PFSK-1 (cell line): ENCODE measurements around the gene TLNRD1.

Experiments
- FOXP2 ChIP-seq: optimal IDR thresholded peaks from 2 replicates; pipeline ENCODE3; 2011; ENCODE audit warnings: borderline replicate concordance, control low read depth, inconsistent platforms; ENCODE audit not compliant: insufficient read depth; ENCODE audit errors: extremely low read length, extremely low read depth
- POLR2AphosphoS5 ChIP-seq: IDR thresholded peaks from 2 replicates; pipeline ENCODE4 v1.6.1; 2012; ENCODE audit warnings: low read depth, mild to moderate bottlenecking, control low read depth, low read length, moderate library complexity
- SIN3A ChIP-seq: IDR thresholded peaks from 2 replicates; pipeline ENCODE4 v1.6.1; 2012; ENCODE audit warnings: mild to moderate bottlenecking, low read length, moderate library complexity, borderline replicate concordance; ENCODE audit not compliant: insufficient read depth
- TAF1 ChIP-seq: IDR thresholded peaks from 2 replicates; pipeline ENCODE4 v1.6.1; 2012; ENCODE audit warnings: low read length, control low read depth, borderline replicate concordance; ENCODE audit not compliant: insufficient read depth
- TF ChIP-seq, protein P1 (sequence below), 2 experiments: IDR thresholded peaks; 2 replicates each; pipeline versions ENCODE4 v1.6.1 to v1.8.0; 2011 to 2012; ENCODE audit warnings: low read depth in 2 of 2, low read length in 2 of 2, control low read depth in 1 of 2, inconsistent platforms in 1 of 2, mild to moderate bottlenecking in 1 of 2, moderate library complexity in 1 of 2; ENCODE audit not compliant: insufficient read depth in 1 of 2

The TLNRD1 gene

DNA sequence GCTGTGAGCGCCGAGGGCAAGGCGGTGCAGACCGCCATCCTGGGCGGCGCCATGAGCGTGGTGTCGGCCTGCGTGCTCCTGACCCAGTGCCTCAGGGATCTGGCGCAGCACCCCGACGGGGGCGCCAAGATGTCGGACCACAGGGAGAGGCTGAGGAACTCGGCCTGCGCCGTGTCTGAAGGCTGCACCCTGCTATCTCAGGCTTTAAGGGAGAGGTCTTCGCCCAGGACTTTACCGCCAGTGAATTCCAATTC lies 2.3 kb downstream of the TLNRD1 start:
- TF ChIP-seq TAF1 (no peak), SIN3A (no peak)

DNA sequence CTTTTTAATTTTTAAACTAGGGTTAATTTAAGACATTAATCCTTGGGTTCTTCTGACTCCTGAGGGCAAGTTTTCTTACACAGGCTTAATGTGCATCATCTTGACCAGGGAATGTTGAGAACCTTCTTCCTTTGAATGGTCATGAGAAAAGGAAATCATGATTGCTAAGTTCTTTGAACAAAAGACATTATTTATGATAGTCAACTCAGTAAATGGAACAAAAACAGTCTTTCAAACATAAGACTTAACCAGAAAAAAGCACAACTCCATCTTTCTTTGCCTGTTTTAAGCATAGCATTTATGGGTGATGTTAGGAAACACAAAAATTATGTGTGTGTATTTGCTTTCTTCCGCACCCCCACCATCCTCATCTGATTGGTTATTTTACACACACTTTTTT lies 5.4 kb downstream of the TLNRD1 start:
- no peak for TF ChIP-seq POLR2AphosphoS5
- TF ChIP-seq FOXP2: no peak
- TF ChIP-seq, protein P1, sequence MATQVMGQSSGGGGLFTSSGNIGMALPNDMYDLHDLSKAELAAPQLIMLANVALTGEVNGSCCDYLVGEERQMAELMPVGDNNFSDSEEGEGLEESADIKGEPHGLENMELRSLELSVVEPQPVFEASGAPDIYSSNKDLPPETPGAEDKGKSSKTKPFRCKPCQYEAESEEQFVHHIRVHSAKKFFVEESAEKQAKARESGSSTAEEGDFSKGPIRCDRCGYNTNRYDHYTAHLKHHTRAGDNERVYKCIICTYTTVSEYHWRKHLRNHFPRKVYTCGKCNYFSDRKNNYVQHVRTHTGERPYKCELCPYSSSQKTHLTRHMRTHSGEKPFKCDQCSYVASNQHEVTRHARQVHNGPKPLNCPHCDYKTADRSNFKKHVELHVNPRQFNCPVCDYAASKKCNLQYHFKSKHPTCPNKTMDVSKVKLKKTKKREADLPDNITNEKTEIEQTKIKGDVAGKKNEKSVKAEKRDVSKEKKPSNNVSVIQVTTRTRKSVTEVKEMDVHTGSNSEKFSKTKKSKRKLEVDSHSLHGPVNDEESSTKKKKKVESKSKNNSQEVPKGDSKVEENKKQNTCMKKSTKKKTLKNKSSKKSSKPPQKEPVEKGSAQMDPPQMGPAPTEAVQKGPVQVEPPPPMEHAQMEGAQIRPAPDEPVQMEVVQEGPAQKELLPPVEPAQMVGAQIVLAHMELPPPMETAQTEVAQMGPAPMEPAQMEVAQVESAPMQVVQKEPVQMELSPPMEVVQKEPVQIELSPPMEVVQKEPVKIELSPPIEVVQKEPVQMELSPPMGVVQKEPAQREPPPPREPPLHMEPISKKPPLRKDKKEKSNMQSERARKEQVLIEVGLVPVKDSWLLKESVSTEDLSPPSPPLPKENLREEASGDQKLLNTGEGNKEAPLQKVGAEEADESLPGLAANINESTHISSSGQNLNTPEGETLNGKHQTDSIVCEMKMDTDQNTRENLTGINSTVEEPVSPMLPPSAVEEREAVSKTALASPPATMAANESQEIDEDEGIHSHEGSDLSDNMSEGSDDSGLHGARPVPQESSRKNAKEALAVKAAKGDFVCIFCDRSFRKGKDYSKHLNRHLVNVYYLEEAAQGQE (IDR thresholded peaks at IDR 0.05; ENCODE audit: insufficient read depth in 1 of 2, low read depth in 2 of 2, low read length in 2 of 2): no peak
- TF ChIP-seq SIN3A: no peak
- TF ChIP-seq TAF1: no peak

DNA sequence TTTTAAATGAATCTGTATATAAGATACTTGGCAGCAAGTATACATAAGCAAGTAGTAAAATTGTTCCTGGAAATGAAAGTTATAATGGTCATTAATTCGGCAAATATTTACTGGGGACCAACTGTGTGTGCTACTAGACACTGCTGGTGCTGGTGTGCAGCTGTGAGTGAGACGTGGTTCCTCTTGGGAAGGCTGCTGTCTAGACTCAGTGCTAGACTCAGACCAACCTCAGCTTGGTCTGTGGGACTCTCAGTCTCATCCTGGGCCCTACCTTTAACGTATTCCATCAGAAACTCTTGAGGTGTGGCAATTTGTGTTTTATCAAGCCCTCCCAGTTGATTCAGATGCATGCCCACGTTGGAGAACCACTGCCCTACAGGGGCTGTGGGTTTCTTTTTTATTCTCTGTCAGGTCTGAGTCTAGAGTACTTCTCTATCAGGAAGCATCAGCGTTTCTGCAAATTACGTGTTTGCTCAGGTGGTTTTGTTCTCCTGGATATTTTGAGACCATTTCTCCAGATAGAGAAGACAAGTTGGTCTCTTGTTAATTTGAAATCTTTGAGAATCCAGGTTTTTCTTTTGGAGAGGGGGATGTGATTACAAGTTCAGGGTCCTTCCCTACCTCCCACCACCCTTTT lies 6.8 kb downstream of the TLNRD1 start:
- TF ChIP-seq TAF1 (no peak), FOXP2 (no peak), SIN3A (no peak), POLR2AphosphoS5 (no peak)
- TF ChIP-seq, protein P1 (IDR thresholded peaks at IDR 0.05; ENCODE audit: insufficient read depth in 1 of 2, low read depth in 2 of 2, low read length in 2 of 2): no peak

DNA sequence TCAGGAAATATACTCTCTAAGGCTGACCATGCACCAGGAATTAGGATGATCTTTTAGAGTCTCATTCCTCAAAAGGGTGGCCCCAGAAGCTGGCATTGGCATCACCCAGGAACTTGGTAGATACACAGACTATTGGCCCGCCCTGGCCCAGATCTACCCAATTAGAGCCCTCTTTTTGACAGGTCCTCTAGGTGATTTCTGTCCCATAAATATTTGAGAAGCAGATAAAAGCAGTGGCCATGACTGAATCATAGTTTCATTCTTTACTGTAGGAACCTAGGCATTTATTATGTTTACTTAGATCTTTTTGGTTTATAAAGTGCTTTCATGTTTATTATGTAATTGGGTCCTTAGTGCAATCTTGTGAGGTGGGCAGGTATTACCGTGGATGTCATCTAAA lies 7.6 kb downstream of the TLNRD1 start:
- TF ChIP-seq POLR2AphosphoS5 (no peak), TAF1 (no peak), FOXP2 (no peak), SIN3A (no peak)
- TF ChIP-seq, protein P1 (IDR thresholded peaks at IDR 0.05; ENCODE audit: insufficient read depth in 1 of 2, low read depth in 2 of 2, low read length in 2 of 2): no peak

DNA sequence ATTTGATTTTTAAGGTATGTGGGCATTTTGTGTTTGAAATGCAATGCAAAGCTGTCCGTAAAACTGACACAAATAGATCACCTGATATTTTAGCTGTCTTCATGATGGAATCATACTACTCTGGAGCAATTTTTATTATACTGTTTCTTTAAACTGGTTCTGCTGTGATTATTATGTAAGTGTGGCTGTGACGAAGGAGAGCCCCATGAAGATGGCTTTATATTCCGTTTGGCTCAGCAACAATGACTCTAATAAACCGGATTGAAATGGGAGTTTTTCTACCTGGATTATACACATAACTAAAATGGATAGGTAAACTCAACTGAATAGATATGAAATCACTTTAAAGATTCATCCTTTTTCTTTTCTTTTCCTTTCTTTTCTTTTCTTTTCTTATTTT lies 9.4 kb downstream of the TLNRD1 start:
- TF ChIP-seq FOXP2 (no peak), POLR2AphosphoS5 (no peak), TAF1 (no peak), SIN3A (no peak)
- TF ChIP-seq, protein P1 (IDR thresholded peaks at IDR 0.05; ENCODE audit: insufficient read depth in 1 of 2, low read depth in 2 of 2, low read length in 2 of 2): no peak
